Measurements from ENCODE around the gene GRAMD4. TPM values are rescaled to one million over a fixed set of nuclear protein-coding genes. Genes with fewer than 3 reads are reported as not detected.

GRAMD4 gene
- total RNA-seq, 1 donor = 18.1 TPM

DNA sequence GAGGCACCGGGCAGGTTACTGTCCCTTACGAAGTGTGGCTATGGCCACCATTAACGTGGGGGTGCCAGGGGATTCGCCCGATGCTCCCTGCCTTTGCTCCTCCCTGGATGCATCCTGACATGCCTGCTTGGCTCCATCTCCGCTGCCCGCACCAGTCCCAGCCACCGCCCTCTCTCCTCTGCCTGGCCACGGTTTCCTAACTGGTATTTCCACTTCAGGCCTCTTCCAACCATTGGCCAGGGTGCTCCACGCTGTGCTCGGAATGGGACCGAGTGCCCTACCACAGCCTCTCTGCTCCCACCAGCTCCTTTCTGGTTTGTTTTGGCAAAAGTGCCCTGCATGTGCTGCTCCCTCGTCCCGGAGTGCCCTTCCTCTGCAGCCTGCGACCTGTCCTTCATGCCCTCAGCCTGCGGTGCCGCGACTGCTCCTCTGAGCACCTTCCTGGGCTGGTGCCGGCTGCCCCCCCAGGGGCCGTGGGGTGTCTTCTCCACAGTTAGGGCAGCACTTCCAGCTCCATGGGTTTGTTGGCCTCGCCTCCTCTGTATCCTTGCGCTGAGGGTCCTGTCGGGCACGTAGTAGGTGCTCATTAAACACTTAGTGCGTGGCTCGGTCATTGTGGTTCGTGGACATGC lies 12.6 kb upstream of the GRAMD4 start:
- DNase-seq (ENCODE audit: low read depth) = no peak
- TF ChIP-seq, protein P1, sequence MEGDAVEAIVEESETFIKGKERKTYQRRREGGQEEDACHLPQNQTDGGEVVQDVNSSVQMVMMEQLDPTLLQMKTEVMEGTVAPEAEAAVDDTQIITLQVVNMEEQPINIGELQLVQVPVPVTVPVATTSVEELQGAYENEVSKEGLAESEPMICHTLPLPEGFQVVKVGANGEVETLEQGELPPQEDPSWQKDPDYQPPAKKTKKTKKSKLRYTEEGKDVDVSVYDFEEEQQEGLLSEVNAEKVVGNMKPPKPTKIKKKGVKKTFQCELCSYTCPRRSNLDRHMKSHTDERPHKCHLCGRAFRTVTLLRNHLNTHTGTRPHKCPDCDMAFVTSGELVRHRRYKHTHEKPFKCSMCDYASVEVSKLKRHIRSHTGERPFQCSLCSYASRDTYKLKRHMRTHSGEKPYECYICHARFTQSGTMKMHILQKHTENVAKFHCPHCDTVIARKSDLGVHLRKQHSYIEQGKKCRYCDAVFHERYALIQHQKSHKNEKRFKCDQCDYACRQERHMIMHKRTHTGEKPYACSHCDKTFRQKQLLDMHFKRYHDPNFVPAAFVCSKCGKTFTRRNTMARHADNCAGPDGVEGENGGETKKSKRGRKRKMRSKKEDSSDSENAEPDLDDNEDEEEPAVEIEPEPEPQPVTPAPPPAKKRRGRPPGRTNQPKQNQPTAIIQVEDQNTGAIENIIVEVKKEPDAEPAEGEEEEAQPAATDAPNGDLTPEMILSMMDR (IDR thresholded peaks at IDR 0.05; ENCODE audit: insufficient read depth, low read depth, low read length) = no peak

DNA sequence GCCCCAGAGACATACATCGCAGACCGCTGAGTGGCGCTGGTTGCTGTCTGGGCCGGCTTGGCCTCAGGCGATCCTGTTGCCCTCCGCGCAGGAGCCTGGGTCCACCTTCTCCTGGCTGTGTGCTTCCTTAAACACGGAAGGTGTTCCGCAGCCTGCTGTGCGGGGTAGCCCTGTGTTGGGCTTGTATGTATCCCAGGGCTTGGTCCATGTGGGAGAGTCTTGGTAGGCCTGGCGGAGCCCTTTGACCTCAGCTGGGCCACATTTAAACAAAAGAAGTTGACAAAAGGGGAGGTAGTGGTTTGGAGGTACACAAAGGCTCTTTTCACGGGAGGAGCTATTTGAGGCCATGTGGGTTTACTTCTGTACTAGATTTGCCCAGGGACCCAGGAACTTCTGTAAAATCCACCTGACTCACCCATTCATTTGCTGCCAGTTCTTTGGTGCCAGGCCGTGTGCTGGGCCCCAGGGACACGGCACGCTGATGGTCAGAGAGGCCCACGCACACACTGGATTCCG lies 11.0 kb upstream of the GRAMD4 start:
- DNase-seq (ENCODE audit: low read depth) = no peak
- TF ChIP-seq, protein P1 (IDR thresholded peaks at IDR 0.05; ENCODE audit: insufficient read depth, low read depth, low read length) = no peak
- H3K4me3 ChIP-seq (ENCODE audit: low read depth, low read length) = no peak overlapping the region

More for the DNA sequence above, 12.6 kb upstream of the GRAMD4 start:
- no peak overlapping the region for H3K4me3 ChIP-seq (ENCODE audit: low read depth, low read length)

DNA sequence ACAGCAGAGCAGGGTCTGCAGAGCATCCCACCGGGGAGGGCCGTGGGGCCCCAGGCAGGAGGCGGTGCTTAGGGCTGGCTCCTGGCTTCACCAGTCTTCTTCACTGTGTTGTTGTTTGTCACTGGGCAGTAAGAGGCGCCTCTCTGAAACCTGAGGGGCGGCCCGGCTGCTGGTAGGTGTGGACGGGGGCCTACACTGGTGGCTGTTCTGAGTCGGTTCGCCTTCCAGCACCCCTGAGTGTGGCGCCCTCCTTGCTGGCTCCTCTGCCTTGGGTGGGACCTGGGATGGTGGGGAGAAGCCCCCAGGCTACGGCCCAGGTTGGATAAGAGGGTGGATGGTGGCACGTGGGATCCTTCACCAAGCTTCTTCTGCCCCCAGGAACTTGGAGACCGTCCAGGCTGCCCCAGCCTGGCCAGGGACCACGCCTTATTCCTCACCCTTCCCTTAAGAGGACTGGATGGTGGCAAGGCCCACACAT lies 10.4 kb upstream of the GRAMD4 start:
- no peak for DNase-seq (ENCODE audit: low read depth)
- H3K4me3 ChIP-seq (ENCODE audit: low read depth, low read length) = no peak overlapping the region
- TF ChIP-seq, protein P1 (IDR thresholded peaks at IDR 0.05; ENCODE audit: insufficient read depth, low read depth, low read length) = no peak

DNA sequence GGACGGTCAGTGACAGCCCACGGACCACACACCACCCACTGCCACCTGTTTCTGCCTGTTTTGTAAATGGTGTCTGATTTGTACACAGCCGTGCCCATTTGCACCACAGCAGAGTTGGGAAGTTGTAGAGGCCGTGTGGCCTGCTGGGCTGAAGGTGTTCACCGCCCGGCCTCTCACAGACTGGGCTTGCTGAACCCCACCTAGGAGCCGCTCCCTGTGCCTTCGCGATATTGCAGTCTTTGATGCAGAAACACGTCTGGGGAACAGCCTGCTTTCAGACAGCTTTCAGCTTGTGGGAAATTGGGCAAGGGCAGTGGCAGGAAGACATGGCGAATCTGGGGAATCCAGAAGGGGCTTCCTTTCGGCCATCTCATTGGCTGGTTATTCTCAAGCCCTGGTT lies 9.8 kb upstream of the GRAMD4 start:
- TF ChIP-seq, protein P1 (IDR thresholded peaks at IDR 0.05; ENCODE audit: insufficient read depth, low read depth, low read length) = no peak
- no peak for DNase-seq (ENCODE audit: low read depth)
- no peak overlapping the region for H3K4me3 ChIP-seq (ENCODE audit: low read depth, low read length)

DNA sequence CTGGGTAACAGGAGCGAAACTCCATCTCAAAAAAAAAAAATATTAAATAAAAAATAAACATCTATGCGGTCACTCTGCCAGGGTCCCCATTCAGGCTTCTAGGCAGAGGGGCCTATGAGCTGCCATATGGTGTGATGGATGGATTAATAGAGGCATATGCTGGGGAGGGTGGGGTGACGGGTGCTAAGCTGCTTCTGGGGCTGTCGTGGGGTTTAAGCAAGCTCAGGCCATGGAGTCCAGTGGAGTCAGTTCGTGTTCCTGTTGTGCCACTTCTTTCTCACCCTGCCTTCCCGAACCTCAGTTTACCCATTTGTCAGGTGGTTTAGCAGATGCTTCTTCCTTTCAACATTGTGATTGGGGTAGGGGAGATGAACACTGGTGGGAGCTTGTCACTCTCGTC lies 9.0 kb upstream of the GRAMD4 start:
- TF ChIP-seq, protein P1 (IDR thresholded peaks at IDR 0.05; ENCODE audit: insufficient read depth, low read depth, low read length) = no peak
- H3K4me3 ChIP-seq (ENCODE audit: low read depth, low read length) = no peak overlapping the region
- DNase-seq (ENCODE audit: low read depth) = no peak

DNA sequence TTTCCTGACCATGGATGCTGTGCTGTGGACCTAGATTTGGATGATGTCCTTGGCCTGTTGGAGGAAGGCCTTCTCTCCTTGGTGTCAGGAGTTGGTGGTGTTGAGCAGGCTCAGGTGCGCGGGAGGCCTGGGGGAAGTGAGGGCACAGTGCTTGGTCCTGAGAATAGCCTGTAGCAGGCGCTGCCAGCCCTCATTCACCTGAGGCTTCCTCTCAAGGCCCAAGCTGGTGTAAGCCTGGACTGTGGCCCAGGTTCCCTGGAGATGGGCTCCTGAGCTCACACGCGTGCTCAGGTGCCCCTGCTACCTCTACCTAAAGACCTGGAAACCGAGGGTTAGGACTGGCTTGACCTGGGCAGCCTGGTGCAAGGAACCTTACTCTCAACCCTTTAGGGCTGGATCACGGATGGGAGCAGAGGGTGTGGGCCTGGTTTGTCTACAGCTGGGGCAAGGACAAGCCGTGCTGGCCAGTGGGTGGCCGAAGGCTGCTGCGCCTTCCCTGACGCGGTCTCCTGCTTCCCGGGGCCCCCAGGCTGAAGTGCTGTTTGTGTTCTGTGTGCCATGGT lies 7.8 kb upstream of the GRAMD4 start:
- H3K4me3 ChIP-seq (ENCODE audit: low read depth, low read length) = no peak overlapping the region
- TF ChIP-seq, protein P1 (IDR thresholded peaks at IDR 0.05; ENCODE audit: insufficient read depth, low read depth, low read length) = no peak
- no peak for DNase-seq (ENCODE audit: low read depth)

Measured in fibroblast of villous mesenchyme (primary cell).